H1 (cell line): ENCODE data around the gene DCAF4.

ENCODE experiments used
- SP1 ChIP-seq: IDR thresholded peaks from 2 replicates; pipeline ENCODE4 v1.6.1; 2011; ENCODE audit warnings: low read depth, low read length
- TF ChIP-seq, protein P1 (sequence below): IDR thresholded peaks from 2 replicates; pipeline ENCODE4 v1.6.1; 2011; ENCODE audit warnings: low read length, improper control_type of control experiment

DNA sequence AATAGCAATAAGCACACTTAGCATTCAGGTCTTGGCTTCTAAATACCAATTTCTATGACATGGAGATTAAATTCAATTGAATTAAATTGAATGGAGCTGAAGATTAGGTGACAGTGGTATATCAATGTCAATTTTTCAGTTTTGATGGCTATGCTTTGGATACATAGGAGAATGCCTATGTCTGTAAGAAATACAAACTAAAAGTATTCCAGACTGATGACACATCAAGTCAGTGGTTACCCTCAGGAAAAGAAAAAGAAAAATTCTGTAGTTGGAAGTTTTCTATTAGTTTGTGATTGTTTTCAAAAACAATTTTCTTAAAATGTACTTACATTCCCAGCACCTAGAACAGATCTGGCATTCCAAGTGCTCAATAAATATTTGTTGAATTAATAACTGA lies 4.9 kb upstream of the DCAF4 start:
- TF ChIP-seq, protein P1, sequence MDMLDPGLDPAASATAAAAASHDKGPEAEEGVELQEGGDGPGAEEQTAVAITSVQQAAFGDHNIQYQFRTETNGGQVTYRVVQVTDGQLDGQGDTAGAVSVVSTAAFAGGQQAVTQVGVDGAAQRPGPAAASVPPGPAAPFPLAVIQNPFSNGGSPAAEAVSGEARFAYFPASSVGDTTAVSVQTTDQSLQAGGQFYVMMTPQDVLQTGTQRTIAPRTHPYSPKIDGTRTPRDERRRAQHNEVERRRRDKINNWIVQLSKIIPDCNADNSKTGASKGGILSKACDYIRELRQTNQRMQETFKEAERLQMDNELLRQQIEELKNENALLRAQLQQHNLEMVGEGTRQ, result no peak
- TF ChIP-seq SP1, result no peak
